OCI-LY7 (cell line): ENCODE measurements around the gene ARMC9. TPM values are rescaled to one million over a fixed set of nuclear protein-coding genes. Genes with fewer than 3 reads are reported as not detected.

Experiments
- BruUV-seq: library from RNA; stranded (reverse); fragments of 400-500 nt; replicated peaks from 2 replicates; lab custom pipeline; 2021; lab: Mats Ljungman, UMichigan
- CTCF ChIA-PET: fragments of 300-600 bp; sonication (Branson Sonifier 250); formaldehyde crosslinking; loops from one replicate; lab custom pipeline; 2022; ENCODE audit warnings: antibody characterized with exemption; ENCODE audit not compliant: unreplicated experiment; lab: Charles Lee
- POLR2A ChIA-PET: fragments of 300-600 bp; sonication (Branson Sonifier 250); formaldehyde crosslinking; loops from one replicate; lab custom pipeline; 2022; ENCODE audit warnings: antibody characterized with exemption; lab: Charles Lee
- DNase-seq: peaks from one replicate; pipeline ENCODE4 v3.0.0-alpha.2; 2015; ENCODE audit warnings: low spot score
- H2AFZ ChIP-seq: fragments of 200-600 bp; sonication (generic), shearing (Covaris generic); 2 replicates; pipeline ENCODE4 v1.6.1; 2014; ENCODE audit warnings: mild to moderate bottlenecking, antibody characterized with exemption, low read length, moderate library complexity
- H3K27ac ChIP-seq: fragments of 200-600 bp; sonication (generic); 2 replicates; pipeline ENCODE4 v1.5.1; 2014; ENCODE audit warnings: mixed run types, low read depth, mild to moderate bottlenecking, moderate library complexity, low read length, inconsistent platforms; ENCODE audit not compliant: poor library complexity, severe bottlenecking
- H3K36me3 ChIP-seq: fragments of 200-600 bp; sonication (generic); 2 replicates; pipeline ENCODE4 v1.6.1; 2014; ENCODE audit warnings: mild to moderate bottlenecking, antibody characterized with exemption, low read length, moderate library complexity, mixed read lengths; ENCODE audit not compliant: insufficient read depth
- H3K4me1 ChIP-seq: fragments of 200-600 bp; sonication (generic); 2 replicates; pipeline ENCODE4 v1.5.1; 2014; ENCODE audit warnings: mild to moderate bottlenecking, low read length; ENCODE audit not compliant: insufficient read depth, poor library complexity, severe bottlenecking
- H3K4me2 ChIP-seq: fragments of 200-600 bp; sonication (generic); 2 replicates; pipeline ENCODE4 v1.6.1; 2014; ENCODE audit warnings: mild to moderate bottlenecking, low read length
- H3K4me3 ChIP-seq: fragments of 200-600 bp; sonication (generic); 2 replicates; pipeline ENCODE4 v1.5.1; 2014; ENCODE audit warnings: mild to moderate bottlenecking, low read depth, low read length; ENCODE audit not compliant: poor library complexity, severe bottlenecking
- H3K79me2 ChIP-seq: fragments of 200-600 bp; sonication (generic); 2 replicates; pipeline ENCODE4 v1.6.1; 2016; ENCODE audit warnings: low read depth, mild to moderate bottlenecking, low read length, moderate library complexity, mixed read lengths; ENCODE audit not compliant: insufficient read depth
- H3K9me2 ChIP-seq: fragments of 200-600 bp; sonication (generic); 2 replicates; pipeline ENCODE4 v1.6.1; 2016; ENCODE audit warnings: mild to moderate bottlenecking, low read length, mixed read lengths; ENCODE audit not compliant: insufficient read depth
- H3K9me3 ChIP-seq: fragments of 200-600 bp; sonication (generic); 2 replicates; pipeline ENCODE4 v1.6.1; 2014; ENCODE audit warnings: mild to moderate bottlenecking, mixed run types, low read length, mixed read lengths
- H4K20me1 ChIP-seq: fragments of 200-600 bp; sonication (generic); 2 replicates; pipeline ENCODE4 v1.6.1; 2014; ENCODE audit warnings: mild to moderate bottlenecking, antibody characterized with exemption, low read length, moderate library complexity, mixed read lengths; ENCODE audit not compliant: insufficient read depth
- EZH2phosphoT487 ChIP-seq: fragments of 200-600 bp; sonication (generic); IDR thresholded peaks from 2 replicates; pipeline ENCODE4 v1.6.1; 2018; ENCODE audit warnings: low read depth, borderline replicate concordance, mild to moderate bottlenecking, mixed run types, antibody characterized with exemption, low read length, moderate library complexity, mixed read lengths
- intact Hi-C: fragments of 100-400 bp; cut with micrococcal nuclease; formaldehyde crosslinking; loops from one replicate; pipeline ENCODE4 v1.10.0; 2022; ENCODE audit not compliant: unreplicated experiment
- total RNA-seq, 2 experiments: library from RNA; depleted of rRNA in 1 of 2; stranded (reverse); fragments of >200 nt in 1 of 2; shearing (Covaris generic) in 1 of 2; gene quantifications; 2 replicates each; pipeline ENCODE4 v1.2.3, GENCODE V29; 2014 to 2022
- TF ChIP-seq, protein P1 (sequence below): fragments of 200-600 bp; sonication (generic); conservative IDR thresholded peaks from 2 replicates; pipeline ENCODE4 v1.5.1; 2014; ENCODE audit warnings: mild to moderate bottlenecking, antibody characterized with exemption, low read length, moderate library complexity, mixed read lengths

Gene ARMC9
- total RNA-seq, 2 experiments from 2014 or later, result 6.6 to 12.2 TPM

DNA sequence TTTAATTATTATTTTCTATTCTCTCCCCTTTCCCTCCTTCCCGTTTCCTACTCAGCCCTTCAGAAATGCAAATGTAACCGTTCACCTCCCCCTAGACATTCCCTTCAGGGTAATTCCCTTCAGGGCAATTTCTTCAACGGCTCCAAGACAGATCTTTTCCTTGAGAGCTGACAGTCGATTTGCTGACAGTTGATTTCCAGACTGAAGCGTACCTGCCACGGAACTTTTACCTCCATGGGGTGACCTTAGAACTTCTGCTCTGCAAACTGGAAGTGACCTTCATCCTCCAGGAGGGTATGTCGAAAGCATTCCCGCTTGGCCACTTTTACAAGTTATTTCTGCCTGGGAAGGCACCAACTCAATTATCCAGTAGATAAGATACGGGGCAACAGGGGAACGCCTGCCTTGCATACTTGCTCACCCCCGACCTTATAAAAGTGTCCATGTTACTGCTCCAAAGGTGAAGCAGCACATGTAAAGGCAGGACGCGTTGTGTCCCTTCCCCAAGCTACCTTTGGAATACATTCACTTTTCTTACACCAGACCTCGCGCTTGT is 215.6 kb downstream of the ARMC9 start:
- Histone ChIP-seq H3K27ac (no peak overlapping the region), H3K9me3 (peaks cover 15% of the 10 kb centered on the region; the same call in 1 of the 2 replicates), H3K36me3 (no peaks in the 10 kb centered on the region), H3K79me2 (no peaks in the 10 kb centered on the region), H3K9me2 (no peaks in the 10 kb centered on the region), H3K4me3 (no peak overlapping the region), H3K4me1 (no peaks in the 10 kb centered on the region), H2AFZ (no peak overlapping the region), H4K20me1 (no peaks in the 10 kb centered on the region), H3K4me2 (no peak overlapping the region)
- POLR2A ChIA-PET, result interaction anchor here (0.6 kb wide), 1 partner anchor 184 kb away, joined by 3 read pairs; no protein-coding TSS in a partner anchor
- intact Hi-C loops, result no loop called here
- CTCF ChIA-PET, result no interaction called here
- no peak for DNase-seq
- BruUV-seq, result no TSS peak
- TF ChIP-seq, protein P1, sequence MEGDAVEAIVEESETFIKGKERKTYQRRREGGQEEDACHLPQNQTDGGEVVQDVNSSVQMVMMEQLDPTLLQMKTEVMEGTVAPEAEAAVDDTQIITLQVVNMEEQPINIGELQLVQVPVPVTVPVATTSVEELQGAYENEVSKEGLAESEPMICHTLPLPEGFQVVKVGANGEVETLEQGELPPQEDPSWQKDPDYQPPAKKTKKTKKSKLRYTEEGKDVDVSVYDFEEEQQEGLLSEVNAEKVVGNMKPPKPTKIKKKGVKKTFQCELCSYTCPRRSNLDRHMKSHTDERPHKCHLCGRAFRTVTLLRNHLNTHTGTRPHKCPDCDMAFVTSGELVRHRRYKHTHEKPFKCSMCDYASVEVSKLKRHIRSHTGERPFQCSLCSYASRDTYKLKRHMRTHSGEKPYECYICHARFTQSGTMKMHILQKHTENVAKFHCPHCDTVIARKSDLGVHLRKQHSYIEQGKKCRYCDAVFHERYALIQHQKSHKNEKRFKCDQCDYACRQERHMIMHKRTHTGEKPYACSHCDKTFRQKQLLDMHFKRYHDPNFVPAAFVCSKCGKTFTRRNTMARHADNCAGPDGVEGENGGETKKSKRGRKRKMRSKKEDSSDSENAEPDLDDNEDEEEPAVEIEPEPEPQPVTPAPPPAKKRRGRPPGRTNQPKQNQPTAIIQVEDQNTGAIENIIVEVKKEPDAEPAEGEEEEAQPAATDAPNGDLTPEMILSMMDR, result no peak
- no peak for TF ChIP-seq EZH2phosphoT487

DNA sequence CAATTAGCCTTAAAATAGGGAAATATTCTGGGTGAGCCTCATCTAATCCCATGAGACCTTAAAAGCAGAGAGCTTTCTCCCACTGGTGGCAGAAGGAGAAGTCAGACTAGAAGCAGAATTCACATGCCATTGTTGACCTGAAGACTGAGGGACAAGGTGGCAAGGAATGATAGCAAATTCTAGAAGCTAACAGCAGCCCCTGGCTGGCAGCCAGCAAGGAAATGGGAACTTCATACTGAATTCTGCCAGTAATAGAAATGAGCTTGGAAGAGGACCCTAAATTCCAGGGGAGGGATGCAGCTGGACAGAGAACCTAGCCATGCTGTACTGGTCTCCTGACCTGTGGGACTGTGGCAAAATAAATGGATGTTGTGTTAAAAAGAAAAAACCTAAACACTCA is 216.6 kb downstream of the ARMC9 start:
- no peak for DNase-seq
- TF ChIP-seq, protein P1, result no peak
- TF ChIP-seq EZH2phosphoT487, result no peak
- POLR2A ChIA-PET, result no interaction called here

DNA sequence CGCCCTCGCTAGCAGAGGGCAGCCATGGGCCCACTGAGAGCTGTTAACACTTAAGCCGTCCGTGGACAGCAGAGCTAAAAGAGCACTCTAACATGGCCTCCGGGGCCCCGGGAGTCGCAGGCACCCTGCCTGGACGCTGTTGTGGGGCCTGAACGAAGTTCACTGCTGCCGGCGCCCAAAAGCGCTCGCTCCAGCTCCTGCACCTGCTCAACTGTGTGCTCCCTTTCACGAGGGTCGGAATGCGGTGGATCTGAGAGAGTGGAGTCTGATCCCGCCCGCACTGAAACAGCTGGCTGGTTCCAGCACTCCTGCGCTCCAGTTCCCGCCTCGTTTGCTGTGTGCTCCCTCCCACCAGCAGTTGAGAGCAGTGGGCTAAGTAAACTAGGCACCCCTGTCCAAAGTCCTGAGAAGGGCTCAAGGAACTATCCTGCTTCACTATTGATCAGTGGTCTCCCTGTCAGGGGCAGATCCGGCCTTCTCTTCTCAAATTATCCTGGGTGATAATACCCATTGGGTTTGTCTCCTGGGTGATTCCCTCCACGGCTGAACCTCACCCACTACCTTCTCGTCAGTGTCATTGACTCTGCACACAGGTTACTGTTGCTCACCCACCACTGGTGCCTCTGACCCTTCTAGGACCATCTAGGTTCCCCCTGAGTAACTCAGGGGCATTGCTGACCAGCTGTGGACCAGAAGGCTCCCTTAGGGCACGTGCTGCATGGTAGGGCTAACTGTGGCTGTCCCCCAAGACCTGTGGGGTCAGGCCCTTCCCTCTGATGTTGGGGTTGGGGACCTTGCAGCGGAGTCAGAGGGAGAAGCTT is 220.6 kb downstream of the ARMC9 start:
- Histone ChIP-seq H3K4me1 (no peaks in the 10 kb centered on the region), H3K27ac (no peak overlapping the region), H3K4me2 (no peak overlapping the region), H3K9me3 (no peaks in the 10 kb centered on the region), H4K20me1 (no peaks in the 10 kb centered on the region), H3K79me2 (no peaks in the 10 kb centered on the region), H3K4me3 (no peak overlapping the region), H3K36me3 (no peaks in the 10 kb centered on the region), H3K9me2 (no peaks in the 10 kb centered on the region), H2AFZ (no peak overlapping the region)
- DNase-seq, result no peak
- CTCF ChIA-PET, result no interaction called here
- POLR2A ChIA-PET, result no interaction called here
- BruUV-seq, result no TSS peak
- intact Hi-C loops, result no loop called here
- TF ChIP-seq EZH2phosphoT487, result no peak
- TF ChIP-seq, protein P1, result no peak

More for the DNA sequence above, 216.6 kb downstream of the ARMC9 start:
- Histone ChIP-seq H3K27ac (no peak overlapping the region), H3K4me3 (no peak overlapping the region), H3K9me3 (peaks cover 13% of the 10 kb centered on the region; the same call in 1 of the 2 replicates), H3K9me2 (no peaks in the 10 kb centered on the region), H3K4me1 (no peaks in the 10 kb centered on the region), H3K79me2 (no peaks in the 10 kb centered on the region), H4K20me1 (no peaks in the 10 kb centered on the region), H3K36me3 (no peaks in the 10 kb centered on the region), H3K4me2 (no peak overlapping the region), H2AFZ (no peak overlapping the region)
- BruUV-seq, result no TSS peak
- CTCF ChIA-PET, result no interaction called here
- intact Hi-C loops, result no loop called here
